ENCODE results near the gene ART1. TPM values are rescaled to one million over a fixed set of nuclear protein-coding genes. Genes with fewer than 3 reads are reported as not detected.
A peak's percentile ranks its signal among the peaks of the same experiment; 100 is the strongest.

The ART1 gene
- total RNA-seq, 2 donors from 2014 or later, result not detected

DNA sequence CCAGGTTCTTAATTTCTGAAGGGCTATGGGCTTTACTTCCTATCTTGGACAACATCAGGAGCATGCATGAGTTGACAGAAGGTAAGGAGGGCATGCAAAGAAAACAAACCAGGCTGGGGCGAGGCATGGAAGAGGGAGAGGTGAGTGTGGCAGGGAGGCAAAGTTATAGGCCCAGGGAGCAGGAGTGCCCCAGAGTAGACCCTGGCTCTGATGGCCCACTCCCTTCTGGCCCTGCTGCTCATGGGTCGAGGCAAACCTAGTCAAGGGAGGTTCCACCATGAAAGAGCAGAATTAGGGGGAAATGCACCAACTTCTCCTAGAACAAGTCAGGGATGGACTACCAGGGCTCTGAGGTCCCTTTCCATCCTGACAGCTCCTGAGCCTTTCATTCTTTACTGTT lies 16.0 kb downstream of the ART1 start:
- peak in 1 of 2 donors; percentile 9 for ATAC-seq (replicated peaks in 1 of 2)
- H3K4me3 Mint-ChIP-seq, result no peak overlapping the region
- no peak overlapping the region for H3K27ac Mint-ChIP-seq
- H3K4me1 Mint-ChIP-seq (ENCODE audit: low read depth), result no peaks in the 10 kb centered on the region
- H3K36me3 Mint-ChIP-seq (ENCODE audit: insufficient read depth in 2 of 2), result peaks cover 0 to 3% of the 10 kb centered on the region in 2 donors
- no peak for DNase-seq
- H3K27me3 Mint-ChIP-seq (ENCODE audit: low read depth), result peaks cover 16% of the 10 kb centered on the region
- H3K9me3 Mint-ChIP-seq, result no peaks in the 10 kb centered on the region

GRCh38 chr11:3662856-3663255 lies 17.9 kb downstream of the ART1 start:
- ATAC-seq (replicated peaks in 1 of 2), result no peak
- no peaks in the 10 kb centered on the region for H3K9me3 Mint-ChIP-seq

GRCh38 chr11:3664032-3664630 lies 19.2 kb downstream of the ART1 start:
- H3K36me3 Mint-ChIP-seq (ENCODE audit: insufficient read depth in 2 of 2), result peaks cover 0 to 6% of the 10 kb centered on the region in 2 donors

More at GRCh38 chr11:3662856-3663255, 17.9 kb downstream of the ART1 start:
- Mint-ChIP-seq H3K4me3 (no peak overlapping the region), H3K36me3 (ENCODE audit: insufficient read depth in 2 of 2) (peaks cover 0 to 3% of the 10 kb centered on the region in 2 donors), H3K27me3 (ENCODE audit: low read depth) (peaks cover 7% of the 10 kb centered on the region), H3K4me1 (ENCODE audit: low read depth) (no peaks in the 10 kb centered on the region), H3K27ac (no peak overlapping the region)
- no peak for DNase-seq

DNA sequence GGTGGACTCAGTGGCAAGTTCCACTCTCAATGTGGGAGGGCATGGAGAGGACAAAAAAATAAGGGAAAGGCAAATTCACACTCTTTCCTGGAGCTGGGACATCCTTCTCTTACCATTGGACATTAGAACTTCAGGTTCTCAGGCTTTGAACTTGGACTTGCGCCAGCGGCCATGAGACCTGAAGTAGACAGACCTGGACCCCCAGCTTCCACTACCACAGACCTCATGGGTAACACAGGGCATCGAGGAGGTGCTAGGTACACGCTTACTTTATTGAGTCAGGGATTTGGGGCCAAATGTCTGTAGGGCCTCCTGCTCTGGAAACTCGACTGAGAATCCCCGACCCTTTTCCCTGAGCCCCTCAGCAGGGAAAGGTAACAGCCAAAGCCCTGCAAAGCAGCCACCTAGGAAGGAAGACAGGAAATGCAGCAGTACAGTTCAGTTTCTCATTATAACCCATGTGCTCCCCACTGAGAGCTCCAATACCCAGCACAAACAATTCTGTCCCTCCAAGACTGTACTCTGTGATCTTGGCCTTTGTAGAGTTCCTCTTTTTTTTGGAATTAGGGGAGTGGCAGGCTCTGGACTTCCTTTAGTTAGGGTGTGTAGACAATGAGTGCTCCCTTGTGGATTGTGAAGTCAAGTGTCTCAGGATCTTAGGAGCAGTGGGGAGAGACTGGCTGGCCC lies 20.6 kb downstream of the ART1 start:
- no peak for ATAC-seq (replicated peaks in 1 of 2)
- H3K4me1 Mint-ChIP-seq (ENCODE audit: low read depth), result no peaks in the 10 kb centered on the region
- H3K9me3 Mint-ChIP-seq, result no peaks in the 10 kb centered on the region
- H3K36me3 Mint-ChIP-seq (ENCODE audit: insufficient read depth in 2 of 2), result peaks cover 0 to 6% of the 10 kb centered on the region in 2 donors
- H3K27ac Mint-ChIP-seq, result peak overlapping the region; percentile 25
- H3K4me3 Mint-ChIP-seq, result no peak overlapping the region
- H3K27me3 Mint-ChIP-seq (ENCODE audit: low read depth), result no peaks in the 10 kb centered on the region
- no peak for DNase-seq

More at GRCh38 chr11:3664032-3664630, 19.2 kb downstream of the ART1 start:
- H3K27ac Mint-ChIP-seq, result no peak overlapping the region
- H3K27me3 Mint-ChIP-seq (ENCODE audit: low read depth), result no peaks in the 10 kb centered on the region
- H3K4me3 Mint-ChIP-seq, result no peak overlapping the region
- H3K9me3 Mint-ChIP-seq, result no peaks in the 10 kb centered on the region
- DNase-seq (no peak), ATAC-seq (replicated peaks in 1 of 2) (no peak)
- no peaks in the 10 kb centered on the region for H3K4me1 Mint-ChIP-seq (ENCODE audit: low read depth)

GRCh38 chr11:3666023-3666530 lies 21.1 kb downstream of the ART1 start:
- H3K9me3 Mint-ChIP-seq, result no peaks in the 10 kb centered on the region
- ATAC-seq (replicated peaks in 1 of 2) (no peak), DNase-seq (no peak)
- H3K27ac Mint-ChIP-seq, result peak overlapping the region; percentile 25
- H3K4me1 Mint-ChIP-seq (ENCODE audit: low read depth), result no peaks in the 10 kb centered on the region
- H3K4me3 Mint-ChIP-seq, result no peak overlapping the region
- H3K27me3 Mint-ChIP-seq (ENCODE audit: low read depth), result no peaks in the 10 kb centered on the region
- H3K36me3 Mint-ChIP-seq (ENCODE audit: insufficient read depth in 2 of 2), result peaks cover 0 to 6% of the 10 kb centered on the region in 2 donors

DNA sequence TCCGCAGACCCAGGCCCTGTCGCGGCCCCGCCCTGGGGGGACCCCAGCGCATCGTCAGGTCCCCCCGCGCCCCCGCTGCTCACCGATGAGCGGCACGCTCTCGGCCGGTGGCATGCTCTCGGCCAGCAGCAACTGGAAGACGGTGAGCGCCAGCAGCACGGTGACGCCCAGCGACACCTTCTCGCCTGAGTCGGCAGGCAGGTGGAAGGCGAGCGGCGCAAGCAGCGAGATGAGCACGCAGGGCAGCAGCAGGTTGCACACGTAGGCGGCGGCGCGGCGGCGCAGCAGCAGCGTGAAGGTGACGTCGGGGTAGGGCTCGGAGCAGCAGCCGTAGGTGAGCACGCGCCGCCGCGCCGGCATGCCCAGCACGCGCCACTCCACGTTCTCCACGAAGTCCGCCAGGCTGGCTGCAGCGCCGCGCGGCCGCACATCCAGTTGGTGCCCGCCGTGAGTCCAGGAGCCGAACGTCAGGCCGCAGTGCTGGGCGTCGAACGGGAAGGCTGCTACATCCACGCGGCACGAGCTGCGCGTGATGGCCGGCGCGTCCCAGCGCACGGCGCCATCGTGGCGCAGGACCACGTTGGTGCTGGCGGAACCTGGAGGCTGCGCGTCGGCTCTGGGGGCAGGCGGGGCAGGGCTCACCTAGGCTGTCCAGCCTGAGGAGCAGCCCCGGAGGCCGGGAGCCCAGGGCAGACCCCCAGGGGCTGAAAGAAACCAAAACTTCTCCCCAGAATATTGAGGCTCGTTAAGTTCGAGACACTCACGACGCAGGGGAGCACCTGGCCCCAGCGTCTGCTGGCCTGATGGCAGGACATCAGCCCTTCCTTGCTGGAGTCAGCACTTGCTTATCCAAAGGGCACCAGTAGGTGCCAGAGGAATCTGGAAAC lies 22.5 kb downstream of the ART1 start:
- no peak for DNase-seq
- no peak for ATAC-seq (replicated peaks in 1 of 2)
- H3K4me1 Mint-ChIP-seq (ENCODE audit: low read depth), result no peaks in the 10 kb centered on the region
- H3K36me3 Mint-ChIP-seq (ENCODE audit: insufficient read depth in 2 of 2), result peaks cover 0 to 11% of the 10 kb centered on the region in 2 donors
- H3K4me3 Mint-ChIP-seq, result no peak overlapping the region
- H3K27ac Mint-ChIP-seq, result no peak overlapping the region
- H3K9me3 Mint-ChIP-seq, result no peaks in the 10 kb centered on the region
- H3K27me3 Mint-ChIP-seq (ENCODE audit: low read depth), result no peaks in the 10 kb centered on the region

DNA sequence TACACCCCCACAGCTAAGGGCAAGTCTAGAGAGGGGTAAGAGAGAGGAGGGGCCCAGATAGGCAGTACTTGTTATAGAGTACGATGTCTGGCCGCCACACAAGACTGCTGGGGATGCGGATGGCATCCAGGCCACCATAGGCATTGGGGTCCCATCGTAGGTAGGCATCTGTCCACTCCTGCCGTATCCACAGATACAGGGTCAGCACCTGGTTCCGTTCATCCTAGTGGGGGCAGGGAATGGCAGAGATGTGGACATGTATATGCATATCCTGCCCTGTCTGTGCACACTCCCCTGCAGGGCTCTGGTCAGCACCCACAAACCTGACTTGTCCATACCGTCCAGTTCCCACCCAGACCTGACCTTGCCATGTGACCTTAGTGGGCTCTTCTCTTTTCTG lies 24.2 kb downstream of the ART1 start:
- Mint-ChIP-seq H3K4me1 (ENCODE audit: low read depth) (no peaks in the 10 kb centered on the region), H3K27me3 (ENCODE audit: low read depth) (no peaks in the 10 kb centered on the region), H3K9me3 (no peaks in the 10 kb centered on the region), H3K4me3 (no peak overlapping the region), H3K36me3 (ENCODE audit: insufficient read depth in 2 of 2) (peaks cover 0 to 13% of the 10 kb centered on the region in 2 donors), H3K27ac (no peak overlapping the region)
- no peak for ATAC-seq (replicated peaks in 1 of 2)
- DNase-seq, result no peak

DNA sequence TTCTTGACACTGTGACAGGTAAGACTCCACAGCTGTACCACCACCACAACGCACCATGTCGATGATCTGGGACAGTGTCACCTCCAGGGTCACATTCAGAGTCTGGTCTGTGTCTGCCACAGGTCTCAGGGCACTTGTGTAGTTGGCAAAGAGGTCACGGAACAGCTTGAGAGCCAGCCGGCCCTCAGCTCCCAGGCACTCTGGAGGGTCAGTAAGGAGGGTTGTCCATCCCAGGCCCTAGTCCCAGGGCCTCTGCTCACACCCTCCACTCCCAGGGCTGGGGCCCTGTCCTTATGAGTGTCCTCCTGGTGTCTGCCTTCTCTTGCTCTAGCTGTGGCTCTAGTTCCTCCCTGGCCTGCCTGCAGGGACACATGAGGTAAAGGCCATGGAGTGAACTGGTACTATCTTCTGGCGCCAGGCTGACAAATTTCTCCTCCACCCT lies 24.8 kb downstream of the ART1 start:
- Mint-ChIP-seq H3K36me3 (ENCODE audit: insufficient read depth in 2 of 2) (peaks cover 2 to 13% of the 10 kb centered on the region in 2 donors), H3K9me3 (no peaks in the 10 kb centered on the region), H3K4me3 (no peak overlapping the region), H3K27me3 (ENCODE audit: low read depth) (no peaks in the 10 kb centered on the region), H3K4me1 (ENCODE audit: low read depth) (no peaks in the 10 kb centered on the region), H3K27ac (no peak overlapping the region)
- peak in 1 of 2 donors; percentile 17 for ATAC-seq (replicated peaks in 1 of 2)
- no peak for DNase-seq

DNA sequence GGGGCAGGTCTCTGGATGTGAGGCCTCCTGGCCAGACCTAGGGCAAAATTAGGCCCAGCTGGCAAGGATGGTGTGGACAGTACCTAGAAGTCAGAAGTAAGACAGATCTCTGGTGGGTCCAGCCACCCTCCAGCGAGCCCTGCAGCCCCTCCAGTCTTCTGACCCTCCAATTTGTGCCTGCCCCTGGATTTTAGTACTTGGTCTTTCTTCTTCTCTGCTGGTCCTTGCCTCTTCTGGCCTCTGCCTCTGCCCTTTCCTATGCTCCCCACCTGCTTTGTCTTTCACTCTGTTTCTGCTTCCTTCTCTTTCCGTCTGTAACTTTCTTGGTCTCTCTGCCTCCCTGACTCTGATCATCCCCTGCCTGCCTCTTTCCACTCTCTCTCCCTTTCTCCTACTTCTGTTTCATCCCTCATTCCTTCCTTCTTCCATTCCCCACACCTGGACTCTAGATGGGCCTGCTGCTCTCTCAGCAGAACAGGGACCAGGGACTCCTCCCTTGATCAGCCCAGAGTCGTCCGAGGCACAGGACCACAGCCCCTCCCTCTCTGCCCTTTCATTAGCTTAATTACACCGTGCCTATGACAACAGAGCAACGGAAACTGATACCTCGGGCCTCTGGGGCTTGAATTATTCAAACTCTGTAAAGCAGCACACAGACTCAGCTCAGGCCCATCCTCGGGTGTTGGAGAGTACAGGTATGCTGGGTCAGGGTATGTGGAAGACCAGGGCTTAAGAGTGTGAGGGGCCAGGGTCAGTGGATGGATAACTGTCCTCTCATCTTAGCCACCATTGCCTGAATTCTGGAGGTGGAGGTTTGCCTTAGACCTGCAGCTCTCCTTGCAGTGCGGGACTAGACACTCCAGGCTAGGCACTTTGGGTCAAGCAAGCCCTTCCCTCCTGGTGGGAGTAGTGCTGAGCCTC lies 26.7 kb downstream of the ART1 start, which contains the start of gene CHRNA10:
Gene CHRNA10 (minus strand): TSS at position 51 of the 921 bp plus-strand sequence. CDS start 72 bp downstream, outside the sequence.
- Mint-ChIP-seq H3K27ac (no peak within 1 kb of the TSS), H3K27me3 (ENCODE audit: low read depth) (no peaks in the 10 kb centered on the region), H3K9me3 (no peaks in the 10 kb centered on the region), H3K4me1 (ENCODE audit: low read depth) (no peaks in the 10 kb centered on the region), H3K36me3 (ENCODE audit: insufficient read depth in 2 of 2) (peaks cover 7 to 16% of the 10 kb centered on the region in 2 donors), H3K4me3 (no peak within 1 kb of the TSS)
- DNase-seq, result no peak
- peak in 1 of 2 donors; percentile 12 for ATAC-seq (replicated peaks in 1 of 2)

- DNase-seq, result no peak
- no peaks in the 10 kb centered on the region for H3K4me1 Mint-ChIP-seq (ENCODE audit: low read depth)
- ATAC-seq (replicated peaks in 1 of 2), result no peak
- H3K27me3 Mint-ChIP-seq (ENCODE audit: low read depth), result no peaks in the 10 kb centered on the region
- peak overlapping the region; percentile 55 for H3K27ac Mint-ChIP-seq
- no peak overlapping the region for H3K4me3 Mint-ChIP-seq
- H3K9me3 Mint-ChIP-seq, result no peaks in the 10 kb centered on the region
- peaks cover 10 to 24% of the 10 kb centered on the region in 2 donors for H3K36me3 Mint-ChIP-seq (ENCODE audit: insufficient read depth in 2 of 2)
Observed at GRCh38 chr11:3674189-3674588, 29.3 kb downstream of the ART1 start.

GRCh38 chr11:3675971-3676370 lies 31.0 kb downstream of the ART1 start:
- Mint-ChIP-seq H3K27ac (peak overlapping the region; percentile 79), H3K27me3 (ENCODE audit: low read depth) (no peaks in the 10 kb centered on the region), H3K4me1 (ENCODE audit: low read depth) (no peaks in the 10 kb centered on the region), H3K4me3 (no peak overlapping the region), H3K9me3 (no peaks in the 10 kb centered on the region), H3K36me3 (ENCODE audit: insufficient read depth in 2 of 2) (peaks cover 14 to 37% of the 10 kb centered on the region in 2 donors)
- no peak for ATAC-seq (replicated peaks in 1 of 2)
- no peak for DNase-seq

GRCh38 chr11:3679077-3679476 lies 34.1 kb downstream of the ART1 start:
- H3K36me3 Mint-ChIP-seq (ENCODE audit: insufficient read depth in 2 of 2), result peaks cover 19 to 40% of the 10 kb centered on the region in 2 donors

More at GRCh38 chr11:3679077-3679476, 34.1 kb downstream of the ART1 start:
- H3K4me3 Mint-ChIP-seq, result no peak overlapping the region
- no peaks in the 10 kb centered on the region for H3K9me3 Mint-ChIP-seq
- no peaks in the 10 kb centered on the region for H3K27me3 Mint-ChIP-seq (ENCODE audit: low read depth)
- no peak for ATAC-seq (replicated peaks in 1 of 2)
- no peak overlapping the region for H3K27ac Mint-ChIP-seq
- H3K4me1 Mint-ChIP-seq (ENCODE audit: low read depth), result peaks cover 7% of the 10 kb centered on the region
- DNase-seq, result no peak

Data from activated T-cell treated with anti-CD3 and anti-CD28 coated beads, Interleukin-2, amount 50 U/mL, for 72 hours (primary cell).